Liver (tissue), 9 donors: ENCODE results near the gene GRIN1. TPM values are rescaled to one million over a fixed set of nuclear protein-coding genes. Genes with fewer than 3 reads are reported as not detected.

Experiments
- DNase-seq: peaks from one replicate; pipeline ENCODE4 v3.0.0-alpha.2; 2017; ENCODE audit warnings: low spot score
- H3K27ac ChIP-seq, 2 donors: one replicate each; pipeline ENCODE4 v1.7.0; 2013; ENCODE audit warnings: inconsistent platforms in 2 of 2, low read length in 2 of 2, control low read depth in 1 of 2, low read depth in 1 of 2, mild to moderate bottlenecking in 1 of 2
- H3K27me3 ChIP-seq, 4 donors: one replicate each; pipeline versions ENCODE4 v1.6.1 to v1.7.0; 2013; ENCODE audit warnings: low read length in 3 of 4, inconsistent platforms in 1 of 4, mild to moderate bottlenecking in 1 of 4, moderate library complexity in 1 of 4; ENCODE audit not compliant: control insufficient read depth in 4 of 4, insufficient read depth in 4 of 4
- H3K36me3 ChIP-seq, 4 donors: one replicate each; pipeline versions ENCODE4 v1.6.1 to v1.7.0; 2013; ENCODE audit warnings: low read length in 3 of 4, mild to moderate bottlenecking in 3 of 4, low read depth in 1 of 4, moderate library complexity in 1 of 4; ENCODE audit not compliant: control insufficient read depth in 4 of 4, insufficient read depth in 3 of 4
- H3K4me1 ChIP-seq, 4 donors: one replicate each; pipeline versions ENCODE4 v1.6.1 to v1.7.0; 2013; ENCODE audit warnings: low read length in 3 of 4, mild to moderate bottlenecking in 3 of 4, moderate library complexity in 1 of 4; ENCODE audit not compliant: control insufficient read depth in 4 of 4, insufficient read depth in 4 of 4
- H3K4me3 ChIP-seq, 3 donors: one replicate each; pipeline versions ENCODE4 v1.6.1 to v1.7.0; 2013; ENCODE audit warnings: low read length in 3 of 3, control low read depth in 1 of 3, low read depth in 1 of 3, mild to moderate bottlenecking in 1 of 3
- H3K9ac ChIP-seq, 2 donors: one replicate each; pipeline ENCODE4 v1.7.0; 2013; ENCODE audit warnings: low read length in 2 of 2, mild to moderate bottlenecking in 2 of 2, moderate library complexity in 2 of 2, control low read depth in 1 of 2, low read depth in 1 of 2
- H3K9me3 ChIP-seq, 4 donors: one replicate each; pipeline versions ENCODE4 v1.6.1 to v1.7.0; 2013; ENCODE audit warnings: low read length in 3 of 4; ENCODE audit not compliant: control insufficient read depth in 4 of 4
- ATF3 ChIP-seq: IDR thresholded peaks from 2 replicates; pipeline ENCODE4 v1.6.1; 2016; ENCODE audit warnings: antibody characterized with exemption
- EGR1 ChIP-seq, 2 donors: IDR thresholded peaks; 2 replicates each; pipeline ENCODE4 v1.6.1; 2016 to 2018; ENCODE audit warnings: antibody characterized with exemption in 2 of 2, low read depth in 2 of 2
- FOXA1 ChIP-seq: IDR thresholded peaks from 2 replicates; pipeline ENCODE4 v1.6.1; 2016; ENCODE audit warnings: antibody characterized with exemption
- FOXA2 ChIP-seq: IDR thresholded peaks from 2 replicates; pipeline ENCODE4 v1.6.1; 2016; ENCODE audit warnings: antibody characterized with exemption
- GABPA ChIP-seq, 2 donors: IDR thresholded peaks in 1 of 2; conservative IDR thresholded peaks in 1 of 2; 2 replicates each; pipeline ENCODE4 v1.6.1; 2016; ENCODE audit warnings: antibody characterized with exemption in 2 of 2, mild to moderate bottlenecking in 1 of 2, moderate library complexity in 1 of 2
- HNF4A ChIP-seq, 2 donors: conservative IDR thresholded peaks; 2 replicates each; pipeline ENCODE4 v1.6.1; 2016; ENCODE audit warnings: antibody characterized with exemption in 2 of 2, mild to moderate bottlenecking in 2 of 2
- JUND ChIP-seq, 2 donors: IDR thresholded peaks; 2 replicates each; pipeline ENCODE4 v1.6.1; 2016; ENCODE audit warnings: antibody characterized with exemption in 2 of 2
- RAD21 ChIP-seq, 2 donors: IDR thresholded peaks; 2 replicates each; pipeline ENCODE4 v1.6.1; 2016; ENCODE audit warnings: antibody characterized with exemption in 2 of 2, mild to moderate bottlenecking in 2 of 2
- RXRA ChIP-seq, 2 donors: IDR thresholded peaks; 2 replicates each; pipeline ENCODE4 v1.6.1; 2017 to 2018; ENCODE audit warnings: antibody characterized with exemption in 2 of 2, mild to moderate bottlenecking in 1 of 2
- SP1 ChIP-seq: IDR thresholded peaks from 2 replicates; pipeline ENCODE4 v1.6.1; 2018; ENCODE audit warnings: antibody characterized with exemption, mild to moderate bottlenecking
- TAF1 ChIP-seq: conservative IDR thresholded peaks from 2 replicates; pipeline ENCODE4 v1.6.1; 2016; ENCODE audit warnings: antibody characterized with exemption, mild to moderate bottlenecking
- YY1 ChIP-seq: IDR thresholded peaks from 2 replicates; pipeline ENCODE4 v1.6.1; 2016; ENCODE audit warnings: antibody characterized with exemption, mild to moderate bottlenecking
- ZBTB33 ChIP-seq: IDR thresholded peaks from 2 replicates; pipeline ENCODE4 v1.6.1; 2016; ENCODE audit warnings: antibody characterized with exemption
- WGBS: extraction: QIAGEN DNeasy Blood & Tissue Kit; methylation state at CpG from one replicate; pipeline ENCODE4 v1.1.7; 2013; 5-methylcytosine and 5-hydroxymethylcytosine counted together
- polyA plus RNA-seq, 2 donors: library from polyadenylated mRNA; stranded (reverse) in 1 of 2; unstranded in 1 of 2; fragments of 200-250 nt in 1 of 2; fragments of >200 nt in 1 of 2; fragmentation: Nextera tagmentation in 1 of 2; extraction: Ambion mirVana in 1 of 2; gene quantifications; one replicate each; pipeline versions ENCODE4 v1.2.1 to v1.2.3, GENCODE V29; 2013 to 2015
- total RNA-seq, 2 donors: library from RNA; depleted of rRNA; stranded (reverse); fragments of >200 nt; gene quantifications; one replicate each; pipeline ENCODE4 v1.2.3, GENCODE V29; 2014
- TF ChIP-seq, protein P1 (sequence below): IDR thresholded peaks from 2 replicates; pipeline ENCODE4 v1.6.1; 2016; ENCODE audit warnings: antibody characterized with exemption, mild to moderate bottlenecking
- TF ChIP-seq, protein P2 (sequence below): IDR thresholded peaks from 2 replicates; pipeline ENCODE4 v1.6.1; 2016; ENCODE audit warnings: antibody characterized with exemption
- donor health status: healthy.
- donor health status: healthy.
- donor health status: healthy.
- donor health status: healthy.
- donor health status: healthy.

GRIN1 gene
- total and polyA plus RNA-seq, 4 donors = 0.05 TPM; not detected in 3

GRCh38 chr9:137149942-137150616 lies 11.1 kb downstream of the GRIN1 start:
- Histone ChIP-seq H3K4me1 (no peaks in the 10 kb centered on the region), H3K4me3 (no peak overlapping the region), H3K9me3 (no peaks in the 10 kb centered on the region), H3K27ac (no peak overlapping the region), H3K9ac (no peak overlapping the region), H3K36me3 (no peaks in the 10 kb centered on the region), H3K27me3 (peaks cover 0 to 5% (median 3%) of the 10 kb centered on the region in 4 donors)
- no peak for DNase-seq
- TF ChIP-seq, protein P1, sequence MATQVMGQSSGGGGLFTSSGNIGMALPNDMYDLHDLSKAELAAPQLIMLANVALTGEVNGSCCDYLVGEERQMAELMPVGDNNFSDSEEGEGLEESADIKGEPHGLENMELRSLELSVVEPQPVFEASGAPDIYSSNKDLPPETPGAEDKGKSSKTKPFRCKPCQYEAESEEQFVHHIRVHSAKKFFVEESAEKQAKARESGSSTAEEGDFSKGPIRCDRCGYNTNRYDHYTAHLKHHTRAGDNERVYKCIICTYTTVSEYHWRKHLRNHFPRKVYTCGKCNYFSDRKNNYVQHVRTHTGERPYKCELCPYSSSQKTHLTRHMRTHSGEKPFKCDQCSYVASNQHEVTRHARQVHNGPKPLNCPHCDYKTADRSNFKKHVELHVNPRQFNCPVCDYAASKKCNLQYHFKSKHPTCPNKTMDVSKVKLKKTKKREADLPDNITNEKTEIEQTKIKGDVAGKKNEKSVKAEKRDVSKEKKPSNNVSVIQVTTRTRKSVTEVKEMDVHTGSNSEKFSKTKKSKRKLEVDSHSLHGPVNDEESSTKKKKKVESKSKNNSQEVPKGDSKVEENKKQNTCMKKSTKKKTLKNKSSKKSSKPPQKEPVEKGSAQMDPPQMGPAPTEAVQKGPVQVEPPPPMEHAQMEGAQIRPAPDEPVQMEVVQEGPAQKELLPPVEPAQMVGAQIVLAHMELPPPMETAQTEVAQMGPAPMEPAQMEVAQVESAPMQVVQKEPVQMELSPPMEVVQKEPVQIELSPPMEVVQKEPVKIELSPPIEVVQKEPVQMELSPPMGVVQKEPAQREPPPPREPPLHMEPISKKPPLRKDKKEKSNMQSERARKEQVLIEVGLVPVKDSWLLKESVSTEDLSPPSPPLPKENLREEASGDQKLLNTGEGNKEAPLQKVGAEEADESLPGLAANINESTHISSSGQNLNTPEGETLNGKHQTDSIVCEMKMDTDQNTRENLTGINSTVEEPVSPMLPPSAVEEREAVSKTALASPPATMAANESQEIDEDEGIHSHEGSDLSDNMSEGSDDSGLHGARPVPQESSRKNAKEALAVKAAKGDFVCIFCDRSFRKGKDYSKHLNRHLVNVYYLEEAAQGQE = no peak
- TF ChIP-seq ATF3 = no peak
- TF ChIP-seq JUND (IDR thresholded peaks at IDR 0.05) = no peak
- TF ChIP-seq RAD21 (IDR thresholded peaks at IDR 0.05) = no peak
- WGBS = 56% methylated on average over 20 of the region's 20 CpGs

GRCh38 chr9:137150617-137151457 lies 11.9 kb downstream of the GRIN1 start:
- Histone ChIP-seq H3K27ac (no peak overlapping the region), H3K9ac (no peak overlapping the region), H3K4me1 (no peaks in the 10 kb centered on the region), H3K9me3 (no peaks in the 10 kb centered on the region), H3K4me3 (no peak overlapping the region), H3K36me3 (no peaks in the 10 kb centered on the region), H3K27me3 (peaks cover 0 to 5% (median 3%) of the 10 kb centered on the region in 4 donors)
- no peak for DNase-seq
- TF ChIP-seq TAF1 (no peak), ATF3 (no peak), JUND (IDR thresholded peaks at IDR 0.05) (no peak), GABPA (IDR thresholded peaks at IDR 0.05 in 1 of 2, conservative IDR thresholded peaks at IDR 0.05 in 1 of 2) (no peak), RXRA (IDR thresholded peaks at IDR 0.05) (no peak)
- TF ChIP-seq, protein P2, sequence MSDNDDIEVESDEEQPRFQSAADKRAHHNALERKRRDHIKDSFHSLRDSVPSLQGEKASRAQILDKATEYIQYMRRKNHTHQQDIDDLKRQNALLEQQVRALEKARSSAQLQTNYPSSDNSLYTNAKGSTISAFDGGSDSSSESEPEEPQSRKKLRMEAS = no peak
- 29% methylated on average over 34 of the region's 34 CpGs for WGBS

DNA sequence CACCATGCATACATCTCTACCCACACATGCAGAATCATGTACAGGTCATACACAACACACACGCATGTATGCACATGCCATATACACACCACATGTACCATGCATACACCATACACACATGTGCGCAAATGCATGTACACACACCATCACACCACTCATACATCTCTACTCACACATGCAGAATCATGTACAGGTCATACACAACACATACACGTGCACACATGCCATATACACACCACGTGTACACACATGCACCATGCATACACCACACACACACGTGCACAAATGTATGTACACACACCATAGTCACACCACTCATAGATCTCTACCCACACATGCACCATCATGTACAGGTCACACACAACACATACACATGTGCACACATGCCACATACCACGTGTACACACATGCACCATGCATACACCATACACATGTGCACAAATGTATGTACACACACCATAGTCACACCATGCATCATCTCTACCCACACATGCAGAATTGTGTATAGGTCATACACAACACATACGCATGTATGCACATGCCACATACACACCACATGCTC lies 14.0 kb downstream of the GRIN1 start:
- no peaks in the 10 kb centered on the region for H3K9me3 ChIP-seq
- no peak overlapping the region for H3K27ac ChIP-seq
- no peak overlapping the region for H3K9ac ChIP-seq
- H3K27me3 ChIP-seq = peaks cover 0 to 9% (median 3%) of the 10 kb centered on the region in 4 donors
- WGBS = 87% methylated on average over 7 of the region's 7 CpGs
- no peaks in the 10 kb centered on the region for H3K4me1 ChIP-seq
- H3K4me3 ChIP-seq = no peak overlapping the region
- no peaks in the 10 kb centered on the region for H3K36me3 ChIP-seq
- DNase-seq = no peak
- TF ChIP-seq, protein P2 = no peak
- TF ChIP-seq HNF4A (conservative IDR thresholded peaks at IDR 0.05) (no peak), SP1 (no peak), YY1 (no peak), FOXA1 (no peak), FOXA2 (no peak), RXRA (IDR thresholded peaks at IDR 0.05) (no peak), ZBTB33 (no peak), EGR1 (IDR thresholded peaks at IDR 0.05; ENCODE audit: low read depth in 2 of 2) (no peak), RAD21 (IDR thresholded peaks at IDR 0.05) (no peak), TAF1 (no peak)
